Measurements from ENCODE around the gene WFDC12.

- TF ChIP-seq CTCF (IDR thresholded peaks at IDR 0.05): no peak
- TF ChIP-seq ZFX (IDR thresholded peaks at IDR 0.05; ENCODE audit: borderline replicate concordance): no peak
These were observed 33.7 kb upstream of the WFDC12 start for GRCh38 chr20:45157962-45158361.

Measured in 22Rv1 (cell line).